GM23338 (cell line): Measurements from ENCODE around the gene HRH4. TPM values are rescaled to one million over a fixed set of nuclear protein-coding genes. Genes with fewer than 3 reads are reported as not detected.

Source experiments
- ATAC-seq: fragments of 200-7000 bp; cut with Tn5 transposase; 3 replicates; pipeline ENCODE4 v1.9.1; 2020
- DNase-seq: peaks from one replicate; pipeline ENCODE4 v3.0.0-alpha.2; 2015; ENCODE audit warnings: low spot score
- H2AFZ ChIP-seq: fragments of 200-600 bp; sonication (generic); 2 replicates; pipeline ENCODE4 v1.8.0; 2016; ENCODE audit warnings: antibody characterized with exemption, mild to moderate bottlenecking, moderate library complexity
- H3F3A ChIP-seq: fragments of 200-600 bp; sonication (generic); replicated peaks from 2 replicates; pipeline ENCODE4 v1.8.0; 2017; ENCODE audit warnings: antibody characterized with exemption, mixed run types, low read depth
- H3K27ac ChIP-seq: fragments of 200-600 bp; sonication (generic); 2 replicates; pipeline ENCODE4 v1.6.1; 2016; ENCODE audit warnings: low read depth
- H3K27me3 ChIP-seq: fragments of 200-600 bp; sonication (generic); 2 replicates; pipeline ENCODE4 v1.8.0; 2016; ENCODE audit warnings: mild to moderate bottlenecking, mixed run types, moderate library complexity; ENCODE audit not compliant: insufficient read depth
- H3K36me3 ChIP-seq: fragments of 200-600 bp; sonication (generic); 2 replicates; pipeline ENCODE4 v1.8.0; 2016; ENCODE audit warnings: mild to moderate bottlenecking; ENCODE audit not compliant: insufficient read depth
- H3K4me1 ChIP-seq: fragments of 200-600 bp; sonication (generic); 2 replicates; pipeline ENCODE4 v1.8.0; 2016; ENCODE audit warnings: mild to moderate bottlenecking, moderate library complexity; ENCODE audit not compliant: insufficient read depth
- H3K4me2 ChIP-seq: fragments of 200-600 bp; sonication (generic); 2 replicates; pipeline ENCODE4 v1.7.1; 2017; ENCODE audit warnings: mixed run types
- H3K4me3 ChIP-seq: fragments of 200-600 bp; sonication (generic); 2 replicates; pipeline ENCODE4 v1.6.1; 2016; ENCODE audit warnings: mixed run types
- H3K79me2 ChIP-seq: fragments of 200-600 bp; sonication (generic); replicated peaks from 2 replicates; pipeline ENCODE4 v1.8.0; 2017; ENCODE audit warnings: mild to moderate bottlenecking; ENCODE audit not compliant: insufficient read depth
- H3K9me2 ChIP-seq: fragments of 200-600 bp; sonication (generic); 2 replicates; pipeline ENCODE4 v1.8.0; 2017; ENCODE audit not compliant: insufficient read depth
- H4K20me1 ChIP-seq: fragments of 200-600 bp; sonication (generic); replicated peaks from 2 replicates; pipeline ENCODE4 v1.8.0; 2017; ENCODE audit warnings: mild to moderate bottlenecking; ENCODE audit not compliant: insufficient read depth
- H3K27ac Mint-ChIP-seq: 2 replicates; pipeline ENCODE4 v1.8.0; 2020; ENCODE audit warnings: inconsistent platforms, mild to moderate bottlenecking, moderate library complexity, mixed read lengths
- H3K27me3 Mint-ChIP-seq: 3 replicates; pipeline ENCODE4 v1.8.0; 2022; ENCODE audit warnings: low read depth, mild to moderate bottlenecking, moderate library complexity, mixed read lengths, inconsistent platforms; ENCODE audit not compliant: insufficient read depth, poor library complexity
- H3K36me3 Mint-ChIP-seq: 3 replicates; pipeline ENCODE4 v1.8.0; 2021; ENCODE audit warnings: low read depth, mild to moderate bottlenecking, inconsistent platforms, moderate library complexity, mixed read lengths
- H3K4me1 Mint-ChIP-seq: 3 replicates; pipeline ENCODE4 v1.8.0; 2020; ENCODE audit warnings: mild to moderate bottlenecking, inconsistent platforms, mixed read lengths
- H3K4me3 Mint-ChIP-seq: 3 replicates; pipeline ENCODE4 v1.8.0; 2021; ENCODE audit warnings: moderate library complexity, mild to moderate bottlenecking, inconsistent platforms, mixed read lengths
- H3K9me3 Mint-ChIP-seq: 3 replicates; pipeline ENCODE4 v1.8.0; 2020; ENCODE audit warnings: moderate library complexity, mild to moderate bottlenecking, inconsistent platforms, mixed read lengths
- CREB1 ChIP-seq: fragments of 250-450 bp; sonication (Bioruptor Pico); IDR thresholded peaks from 2 replicates; pipeline ENCODE4 v1.5.0; 2020; ENCODE audit warnings: low read depth, mild to moderate bottlenecking, moderate library complexity
- EZH2 ChIP-seq: fragments of 200-600 bp; sonication (generic); IDR thresholded peaks from one replicate; pipeline ENCODE4 v1.8.0; 2017; ENCODE audit warnings: antibody characterized with exemption, mild to moderate bottlenecking, low read depth; ENCODE audit not compliant: unreplicated experiment
- EZH2phosphoT487 ChIP-seq: fragments of 200-600 bp; sonication (generic); IDR thresholded peaks from one replicate; pipeline ENCODE4 v1.8.1; 2018; ENCODE audit warnings: antibody characterized with exemption; ENCODE audit not compliant: unreplicated experiment
- JUNB ChIP-seq: IDR thresholded peaks from one replicate; pipeline ENCODE4 v1.6.1; 2016; ENCODE audit warnings: antibody characterized with exemption; ENCODE audit not compliant: unreplicated experiment
- NANOG ChIP-seq: IDR thresholded peaks from 2 replicates; pipeline ENCODE4 v1.6.1; 2016; ENCODE audit warnings: antibody characterized with exemption, borderline replicate concordance
- POLR2AphosphoS5 ChIP-seq: IDR thresholded peaks from 2 replicates; pipeline ENCODE4 v1.6.1; 2016; ENCODE audit warnings: antibody characterized with exemption, low read depth
- STAT1 ChIP-seq: IDR thresholded peaks from one replicate; pipeline ENCODE4 v1.6.1; 2016; ENCODE audit warnings: antibody characterized with exemption; ENCODE audit not compliant: unreplicated experiment
- ZNF114 ChIP-seq: fragments of 250-450 bp; sonication (Bioruptor Pico); IDR thresholded peaks from 2 replicates; pipeline ENCODE4 v1.5.0; 2020; ENCODE audit warnings: mild to moderate bottlenecking, moderate library complexity
- ZNF331 ChIP-seq: fragments of 250-450 bp; sonication (Bioruptor Pico); IDR thresholded peaks from 2 replicates; pipeline ENCODE4 v1.5.0; 2020; ENCODE audit warnings: low read depth, mild to moderate bottlenecking, moderate library complexity
- polyA plus RNA-seq: library from polyadenylated mRNA; unstranded; fragments of >200 nt; fragmentation: Nextera tagmentation; extraction: Ambion mirVana; gene quantifications from 2 replicates; pipeline ENCODE4 v1.2.1, GENCODE V29; 2016
- total RNA-seq: library from RNA; depleted of rRNA; stranded (reverse); fragments of >200 nt; shearing (Covaris generic); gene quantifications from 2 replicates; pipeline ENCODE4 v1.2.3, GENCODE V29; 2014
- TF ChIP-seq, protein P1 (sequence below): fragments of 250-450 bp; sonication (Bioruptor Pico); IDR thresholded peaks from 2 replicates; pipeline ENCODE4 v1.5.0; 2020; ENCODE audit warnings: mild to moderate bottlenecking, moderate library complexity
- TF ChIP-seq, protein P2 (sequence below), 2 experiments: fragments of 200-600 bp in 1 of 2; sonication (generic) in 1 of 2; conservative IDR thresholded peaks; 2 replicates each; pipeline versions ENCODE4 v1.5.1 to v1.6.1; 2016 to 2017; ENCODE audit warnings: antibody characterized with exemption in 2 of 2, low read depth in 2 of 2, mild to moderate bottlenecking in 2 of 2, moderate library complexity in 1 of 2
- TF ChIP-seq, protein P3 (sequence below): IDR thresholded peaks from 2 replicates; pipeline ENCODE4 v1.6.1; 2016; ENCODE audit warnings: antibody characterized with exemption
- TF ChIP-seq, protein P4 (sequence below): IDR thresholded peaks from one replicate; pipeline ENCODE4 v1.6.1; 2018; ENCODE audit warnings: antibody characterized with exemption; ENCODE audit not compliant: unreplicated experiment

Gene HRH4
- total and polyA plus RNA-seq, 2 experiments from 2014 or later = 0.17 TPM; not detected in 1

DNA sequence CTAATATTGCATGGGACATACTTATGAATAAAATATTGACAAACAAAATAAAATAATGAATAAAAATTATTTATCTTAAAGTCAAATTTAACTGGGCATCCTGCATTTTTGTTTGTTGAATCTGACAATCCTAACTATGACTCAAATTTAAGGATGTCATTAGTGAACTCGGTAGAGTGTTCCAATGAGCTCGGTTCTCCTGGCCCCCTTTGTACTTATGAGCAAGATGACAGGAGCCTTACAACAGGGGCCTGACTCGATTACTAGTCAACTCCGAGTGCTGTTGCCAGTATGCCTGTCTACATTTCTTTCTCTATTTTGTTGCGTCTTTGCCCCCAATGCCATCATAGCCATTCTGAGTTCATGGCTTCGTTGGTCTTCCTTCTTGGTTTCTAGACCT is 40.3 kb downstream of the HRH4 start:
- Histone ChIP-seq H3K27me3 (no peaks in the 10 kb centered on the region), H3K4me2 (no peak overlapping the region), H3K9me2 (no peaks in the 10 kb centered on the region), H3K4me1 (no peaks in the 10 kb centered on the region), H4K20me1 (no peaks in the 10 kb centered on the region), H3K27ac (no peak overlapping the region), H2AFZ (peak overlapping the region; percentile 23; the same call in 1 of the 2 replicates), H3F3A (no peaks in the 10 kb centered on the region), H3K79me2 (no peaks in the 10 kb centered on the region), H3K36me3 (no peaks in the 10 kb centered on the region), H3K4me3 (no peak overlapping the region)
- ATAC-seq (no peak), DNase-seq (no peak)
- Mint-ChIP-seq H3K27ac (no peak overlapping the region), H3K27me3 (no peaks in the 10 kb centered on the region), H3K9me3 (no peaks in the 10 kb centered on the region; the same call in 2 of the 3 replicates), H3K4me1 (peaks cover 3% of the 10 kb centered on the region; the same call in 1 of the 3 replicates), H3K36me3 (no peaks in the 10 kb centered on the region), H3K4me3 (no peak overlapping the region)
- TF ChIP-seq JUNB (no peak), ZNF331 (CRISPR knock-in tag) (no peak), EZH2 (no peak), POLR2AphosphoS5 (no peak), ZNF114 (CRISPR knock-in tag) (no peak), EZH2phosphoT487 (no peak), NANOG (no peak), STAT1 (no peak), CREB1 (CRISPR knock-in tag) (no peak)
- TF ChIP-seq, protein P1, sequence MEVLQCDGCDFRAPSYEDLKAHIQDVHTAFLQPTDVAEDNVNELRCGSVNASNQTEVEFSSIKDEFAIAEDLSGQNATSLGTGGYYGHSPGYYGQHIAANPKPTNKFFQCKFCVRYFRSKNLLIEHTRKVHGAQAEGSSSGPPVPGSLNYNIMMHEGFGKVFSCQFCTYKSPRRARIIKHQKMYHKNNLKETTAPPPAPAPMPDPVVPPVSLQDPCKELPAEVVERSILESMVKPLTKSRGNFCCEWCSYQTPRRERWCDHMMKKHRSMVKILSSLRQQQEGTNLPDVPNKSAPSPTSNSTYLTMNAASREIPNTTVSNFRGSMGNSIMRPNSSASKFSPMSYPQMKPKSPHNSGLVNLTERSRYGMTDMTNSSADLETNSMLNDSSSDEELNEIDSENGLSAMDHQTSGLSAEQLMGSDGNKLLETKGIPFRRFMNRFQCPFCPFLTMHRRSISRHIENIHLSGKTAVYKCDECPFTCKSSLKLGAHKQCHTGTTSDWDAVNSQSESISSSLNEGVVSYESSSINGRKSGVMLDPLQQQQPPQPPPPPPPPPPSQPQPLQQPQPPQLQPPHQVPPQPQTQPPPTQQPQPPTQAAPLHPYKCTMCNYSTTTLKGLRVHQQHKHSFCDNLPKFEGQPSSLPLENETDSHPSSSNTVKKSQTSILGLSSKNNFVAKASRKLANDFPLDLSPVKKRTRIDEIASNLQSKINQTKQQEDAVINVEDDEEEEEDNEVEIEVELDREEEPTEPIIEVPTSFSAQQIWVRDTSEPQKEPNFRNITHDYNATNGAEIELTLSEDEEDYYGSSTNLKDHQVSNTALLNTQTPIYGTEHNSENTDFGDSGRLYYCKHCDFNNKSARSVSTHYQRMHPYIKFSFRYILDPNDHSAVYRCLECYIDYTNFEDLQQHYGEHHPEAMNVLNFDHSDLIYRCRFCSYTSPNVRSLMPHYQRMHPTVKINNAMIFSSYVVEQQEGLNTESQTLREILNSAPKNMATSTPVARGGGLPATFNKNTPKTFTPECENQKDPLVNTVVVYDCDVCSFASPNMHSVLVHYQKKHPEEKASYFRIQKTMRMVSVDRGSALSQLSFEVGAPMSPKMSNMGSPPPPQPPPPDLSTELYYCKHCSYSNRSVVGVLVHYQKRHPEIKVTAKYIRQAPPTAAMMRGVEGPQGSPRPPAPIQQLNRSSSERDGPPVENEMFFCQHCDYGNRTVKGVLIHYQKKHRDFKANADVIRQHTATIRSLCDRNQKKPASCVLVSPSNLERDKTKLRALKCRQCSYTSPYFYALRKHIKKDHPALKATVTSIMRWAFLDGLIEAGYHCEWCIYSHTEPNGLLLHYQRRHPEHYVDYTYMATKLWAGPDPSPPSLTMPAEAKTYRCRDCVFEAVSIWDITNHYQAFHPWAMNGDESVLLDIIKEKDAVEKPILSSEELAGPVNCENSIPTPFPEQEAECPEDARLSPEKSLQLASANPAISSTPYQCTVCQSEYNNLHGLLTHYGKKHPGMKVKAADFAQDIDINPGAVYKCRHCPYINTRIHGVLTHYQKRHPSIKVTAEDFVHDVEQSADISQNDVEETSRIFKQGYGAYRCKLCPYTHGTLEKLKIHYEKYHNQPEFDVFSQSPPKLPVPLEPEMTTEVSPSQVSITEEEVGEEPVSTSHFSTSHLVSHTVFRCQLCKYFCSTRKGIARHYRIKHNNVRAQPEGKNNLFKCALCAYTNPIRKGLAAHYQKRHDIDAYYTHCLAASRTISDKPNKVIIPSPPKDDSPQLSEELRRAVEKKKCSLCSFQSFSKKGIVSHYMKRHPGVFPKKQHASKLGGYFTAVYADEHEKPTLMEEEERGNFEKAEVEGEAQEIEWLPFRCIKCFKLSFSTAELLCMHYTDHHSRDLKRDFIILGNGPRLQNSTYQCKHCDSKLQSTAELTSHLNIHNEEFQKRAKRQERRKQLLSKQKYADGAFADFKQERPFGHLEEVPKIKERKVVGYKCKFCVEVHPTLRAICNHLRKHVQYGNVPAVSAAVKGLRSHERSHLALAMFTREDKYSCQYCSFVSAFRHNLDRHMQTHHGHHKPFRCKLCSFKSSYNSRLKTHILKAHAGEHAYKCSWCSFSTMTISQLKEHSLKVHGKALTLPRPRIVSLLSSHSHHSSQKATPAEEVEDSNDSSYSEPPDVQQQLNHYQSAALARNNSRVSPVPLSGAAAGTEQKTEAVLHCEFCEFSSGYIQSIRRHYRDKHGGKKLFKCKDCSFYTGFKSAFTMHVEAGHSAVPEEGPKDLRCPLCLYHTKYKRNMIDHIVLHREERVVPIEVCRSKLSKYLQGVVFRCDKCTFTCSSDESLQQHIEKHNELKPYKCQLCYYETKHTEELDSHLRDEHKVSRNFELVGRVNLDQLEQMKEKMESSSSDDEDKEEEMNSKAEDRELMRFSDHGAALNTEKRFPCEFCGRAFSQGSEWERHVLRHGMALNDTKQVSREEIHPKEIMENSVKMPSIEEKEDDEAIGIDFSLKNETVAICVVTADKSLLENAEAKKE (CRISPR knock-in tag) = no peak
- TF ChIP-seq, protein P2, sequence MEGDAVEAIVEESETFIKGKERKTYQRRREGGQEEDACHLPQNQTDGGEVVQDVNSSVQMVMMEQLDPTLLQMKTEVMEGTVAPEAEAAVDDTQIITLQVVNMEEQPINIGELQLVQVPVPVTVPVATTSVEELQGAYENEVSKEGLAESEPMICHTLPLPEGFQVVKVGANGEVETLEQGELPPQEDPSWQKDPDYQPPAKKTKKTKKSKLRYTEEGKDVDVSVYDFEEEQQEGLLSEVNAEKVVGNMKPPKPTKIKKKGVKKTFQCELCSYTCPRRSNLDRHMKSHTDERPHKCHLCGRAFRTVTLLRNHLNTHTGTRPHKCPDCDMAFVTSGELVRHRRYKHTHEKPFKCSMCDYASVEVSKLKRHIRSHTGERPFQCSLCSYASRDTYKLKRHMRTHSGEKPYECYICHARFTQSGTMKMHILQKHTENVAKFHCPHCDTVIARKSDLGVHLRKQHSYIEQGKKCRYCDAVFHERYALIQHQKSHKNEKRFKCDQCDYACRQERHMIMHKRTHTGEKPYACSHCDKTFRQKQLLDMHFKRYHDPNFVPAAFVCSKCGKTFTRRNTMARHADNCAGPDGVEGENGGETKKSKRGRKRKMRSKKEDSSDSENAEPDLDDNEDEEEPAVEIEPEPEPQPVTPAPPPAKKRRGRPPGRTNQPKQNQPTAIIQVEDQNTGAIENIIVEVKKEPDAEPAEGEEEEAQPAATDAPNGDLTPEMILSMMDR (conservative IDR thresholded peaks at IDR 0.05; ENCODE audit: low read depth in 2 of 2) = no peak
- TF ChIP-seq, protein P3, sequence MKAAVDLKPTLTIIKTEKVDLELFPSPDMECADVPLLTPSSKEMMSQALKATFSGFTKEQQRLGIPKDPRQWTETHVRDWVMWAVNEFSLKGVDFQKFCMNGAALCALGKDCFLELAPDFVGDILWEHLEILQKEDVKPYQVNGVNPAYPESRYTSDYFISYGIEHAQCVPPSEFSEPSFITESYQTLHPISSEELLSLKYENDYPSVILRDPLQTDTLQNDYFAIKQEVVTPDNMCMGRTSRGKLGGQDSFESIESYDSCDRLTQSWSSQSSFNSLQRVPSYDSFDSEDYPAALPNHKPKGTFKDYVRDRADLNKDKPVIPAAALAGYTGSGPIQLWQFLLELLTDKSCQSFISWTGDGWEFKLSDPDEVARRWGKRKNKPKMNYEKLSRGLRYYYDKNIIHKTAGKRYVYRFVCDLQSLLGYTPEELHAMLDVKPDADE = no peak
- TF ChIP-seq, protein P4, sequence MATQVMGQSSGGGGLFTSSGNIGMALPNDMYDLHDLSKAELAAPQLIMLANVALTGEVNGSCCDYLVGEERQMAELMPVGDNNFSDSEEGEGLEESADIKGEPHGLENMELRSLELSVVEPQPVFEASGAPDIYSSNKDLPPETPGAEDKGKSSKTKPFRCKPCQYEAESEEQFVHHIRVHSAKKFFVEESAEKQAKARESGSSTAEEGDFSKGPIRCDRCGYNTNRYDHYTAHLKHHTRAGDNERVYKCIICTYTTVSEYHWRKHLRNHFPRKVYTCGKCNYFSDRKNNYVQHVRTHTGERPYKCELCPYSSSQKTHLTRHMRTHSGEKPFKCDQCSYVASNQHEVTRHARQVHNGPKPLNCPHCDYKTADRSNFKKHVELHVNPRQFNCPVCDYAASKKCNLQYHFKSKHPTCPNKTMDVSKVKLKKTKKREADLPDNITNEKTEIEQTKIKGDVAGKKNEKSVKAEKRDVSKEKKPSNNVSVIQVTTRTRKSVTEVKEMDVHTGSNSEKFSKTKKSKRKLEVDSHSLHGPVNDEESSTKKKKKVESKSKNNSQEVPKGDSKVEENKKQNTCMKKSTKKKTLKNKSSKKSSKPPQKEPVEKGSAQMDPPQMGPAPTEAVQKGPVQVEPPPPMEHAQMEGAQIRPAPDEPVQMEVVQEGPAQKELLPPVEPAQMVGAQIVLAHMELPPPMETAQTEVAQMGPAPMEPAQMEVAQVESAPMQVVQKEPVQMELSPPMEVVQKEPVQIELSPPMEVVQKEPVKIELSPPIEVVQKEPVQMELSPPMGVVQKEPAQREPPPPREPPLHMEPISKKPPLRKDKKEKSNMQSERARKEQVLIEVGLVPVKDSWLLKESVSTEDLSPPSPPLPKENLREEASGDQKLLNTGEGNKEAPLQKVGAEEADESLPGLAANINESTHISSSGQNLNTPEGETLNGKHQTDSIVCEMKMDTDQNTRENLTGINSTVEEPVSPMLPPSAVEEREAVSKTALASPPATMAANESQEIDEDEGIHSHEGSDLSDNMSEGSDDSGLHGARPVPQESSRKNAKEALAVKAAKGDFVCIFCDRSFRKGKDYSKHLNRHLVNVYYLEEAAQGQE = no peak
